GM23248 (cell line): ENCODE results near the gene RPS6KA4. TPM values are rescaled to one million over a fixed set of nuclear protein-coding genes. Genes with fewer than 3 reads are reported as not detected.
A peak's percentile ranks its signal among the peaks of the same experiment; 100 is the strongest.

Experiments used
- DNase-seq: peaks from one replicate; pipeline ENCODE4 v3.0.0-alpha.2; 2015
- H2AFZ ChIP-seq: fragments of 200-600 bp; sonication (generic); 2 replicates; pipeline ENCODE4 v1.6.1; 2016; ENCODE audit warnings: antibody characterized with exemption
- H3F3A ChIP-seq: fragments of 200-600 bp; sonication (generic); 2 replicates; pipeline ENCODE4 v1.6.1; 2016; ENCODE audit warnings: mild to moderate bottlenecking, antibody characterized with exemption, mixed run types; ENCODE audit not compliant: insufficient read depth
- H3K27ac ChIP-seq: fragments of 200-600 bp; sonication (generic); 2 replicates; pipeline ENCODE4 v1.5.1; 2016; ENCODE audit warnings: mild to moderate bottlenecking
- H3K27me3 ChIP-seq: fragments of 200-600 bp; sonication (generic); replicated peaks from 2 replicates; pipeline ENCODE4 v1.6.1; 2016; ENCODE audit warnings: mild to moderate bottlenecking; ENCODE audit not compliant: insufficient read depth
- H3K36me3 ChIP-seq: fragments of 200-600 bp; sonication (generic); 2 replicates; pipeline ENCODE4 v1.6.1; 2016; ENCODE audit warnings: low read depth, mild to moderate bottlenecking
- H3K4me1 ChIP-seq: fragments of 200-600 bp; sonication (generic); 2 replicates; pipeline ENCODE4 v1.6.1; 2016; ENCODE audit warnings: mild to moderate bottlenecking; ENCODE audit not compliant: insufficient read depth
- H3K4me2 ChIP-seq: fragments of 200-600 bp; sonication (generic); one replicate; pipeline ENCODE4 v1.6.1; 2016; ENCODE audit warnings: mild to moderate bottlenecking; ENCODE audit not compliant: unreplicated experiment
- H3K4me3 ChIP-seq: fragments of 200-600 bp; sonication (generic); 2 replicates; pipeline ENCODE4 v1.5.1; 2016; ENCODE audit warnings: mild to moderate bottlenecking
- H3K79me2 ChIP-seq: fragments of 200-600 bp; sonication (generic); 2 replicates; pipeline ENCODE4 v1.6.1; 2016; ENCODE audit warnings: mild to moderate bottlenecking; ENCODE audit not compliant: insufficient read depth
- H3K9ac ChIP-seq: fragments of 200-600 bp; sonication (generic); 2 replicates; pipeline ENCODE4 v1.6.1; 2016; ENCODE audit warnings: mild to moderate bottlenecking
- H3K9me2 ChIP-seq: fragments of 200-600 bp; sonication (generic); 2 replicates; pipeline ENCODE4 v1.6.1; 2016; ENCODE audit warnings: mixed run types, mild to moderate bottlenecking, moderate library complexity; ENCODE audit not compliant: insufficient read depth
- H3K9me3 ChIP-seq: fragments of 200-600 bp; sonication (generic); one replicate; pipeline ENCODE4 v1.6.1; 2017; ENCODE audit warnings: low read depth
- H4K20me1 ChIP-seq: fragments of 200-600 bp; sonication (generic); 2 replicates; pipeline ENCODE4 v1.6.0; 2016; ENCODE audit not compliant: insufficient read depth
- EZH2 ChIP-seq: fragments of 200-600 bp; sonication (generic); IDR thresholded peaks from 2 replicates; pipeline ENCODE4 v1.6.1; 2018; ENCODE audit warnings: antibody characterized with exemption, mild to moderate bottlenecking; ENCODE audit not compliant: insufficient read depth, poor library complexity, severe bottlenecking
- EZH2phosphoT487 ChIP-seq: fragments of 200-600 bp; sonication (generic); IDR thresholded peaks from 2 replicates; pipeline ENCODE4 v1.6.1; 2018; ENCODE audit warnings: antibody characterized with exemption, moderate library complexity, mild to moderate bottlenecking, low read depth; ENCODE audit not compliant: insufficient read depth
- WGBS, 2 experiments: methylation state at CpG; one replicate each; pipeline ENCODE4 v1.1.6; 2015 to 2017; ENCODE audit warnings: low lambda C conversion rate in 2 of 2, low coverage in 1 of 2; ENCODE audit errors: missing lambda C conversion rate in 2 of 2; 5-methylcytosine and 5-hydroxymethylcytosine counted together
- in situ Hi-C: fragments of 300-500 bp; cut with MboI; formaldehyde crosslinking; loops from 2 replicates; pipeline ENCODE4 v1.15.0; 2020
- polyA plus RNA-seq: library from polyadenylated mRNA; unstranded; fragments of >200 nt; fragmentation: Nextera tagmentation; extraction: Ambion mirVana; gene quantifications from 2 replicates; pipeline ENCODE4 v1.2.1, GENCODE V29; 2016
- total RNA-seq: library from RNA; depleted of rRNA; stranded (reverse); fragments of >200 nt; shearing (Covaris generic); gene quantifications from 2 replicates; pipeline ENCODE4 v1.2.3, GENCODE V29; 2014

RPS6KA4 gene
- total and polyA plus RNA-seq, 2 experiments from 2014 or later = 12.2 to 61.0 TPM

DNA sequence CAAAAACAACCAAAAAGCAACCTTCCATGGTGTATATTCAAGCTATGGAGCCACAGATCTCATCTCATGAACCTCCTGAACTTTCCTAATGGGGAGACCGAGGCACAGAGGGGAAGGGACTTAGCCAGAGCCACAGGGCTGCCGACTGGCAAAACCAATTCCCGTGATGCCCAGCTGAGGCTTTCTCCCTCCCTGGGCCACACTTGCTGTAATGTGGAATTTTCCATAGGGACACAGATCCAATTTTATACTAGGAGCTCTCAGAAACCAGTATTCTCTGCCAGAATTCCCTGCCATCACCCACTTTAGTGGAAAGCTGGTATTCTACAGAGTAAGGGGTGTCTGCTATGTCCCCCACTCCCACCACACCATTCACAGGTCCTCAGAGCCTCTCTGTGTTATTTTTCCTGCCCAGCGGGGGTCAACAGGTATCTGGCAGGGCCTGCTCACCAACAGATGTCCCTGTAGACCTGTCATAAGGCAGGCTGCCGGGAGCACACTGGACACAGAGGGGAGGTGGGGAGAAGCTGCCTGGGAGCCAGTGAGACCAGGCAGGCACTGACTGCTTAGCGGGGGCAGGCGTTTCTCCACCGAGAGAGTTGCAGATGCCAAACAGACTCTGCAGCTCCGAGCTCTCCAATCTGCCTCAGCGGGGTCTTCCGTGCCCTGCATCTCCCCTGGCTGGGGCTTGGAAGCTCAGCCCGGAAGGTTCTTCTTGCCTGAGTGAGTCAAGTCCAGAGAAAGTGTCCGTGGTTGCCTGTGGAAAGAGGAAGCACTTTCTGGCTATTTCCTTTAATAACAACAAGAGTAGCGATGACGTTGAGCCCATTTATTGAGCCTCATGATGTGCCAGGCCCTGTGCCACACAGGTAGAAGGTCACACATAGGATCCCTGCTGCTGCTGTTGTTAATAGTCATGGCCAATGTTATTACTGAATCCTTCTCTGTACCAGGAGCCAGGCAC is 26.3 kb downstream of the RPS6KA4 start:
- no peak overlapping the region for H3K9ac ChIP-seq
- H3F3A ChIP-seq = no peaks in the 10 kb centered on the region
- H3K36me3 ChIP-seq = no peaks in the 10 kb centered on the region
- H3K4me2 ChIP-seq = no peak overlapping the region
- no peak for DNase-seq
- no peaks in the 10 kb centered on the region for H4K20me1 ChIP-seq
- no peaks in the 10 kb centered on the region for H3K9me2 ChIP-seq
- peaks cover 8% of the 10 kb centered on the region; the same call in 1 of the 2 replicates for H3K27me3 ChIP-seq
- no peak overlapping the region for H3K27ac ChIP-seq
- H3K4me3 ChIP-seq = no peak overlapping the region
- TF ChIP-seq EZH2phosphoT487 (no peak), EZH2 (no peak)
- in situ Hi-C loops = no loop called here
- H3K9me3 ChIP-seq = no peaks in the 10 kb centered on the region
- peaks cover 4% of the 10 kb centered on the region; the same call in 1 of the 2 replicates for H3K4me1 ChIP-seq
- WGBS, 2 experiments = 48 to 50% methylated on average over 15 of the region's 15 CpGs
- H3K79me2 ChIP-seq = no peaks in the 10 kb centered on the region
- no peak overlapping the region for H2AFZ ChIP-seq

DNA sequence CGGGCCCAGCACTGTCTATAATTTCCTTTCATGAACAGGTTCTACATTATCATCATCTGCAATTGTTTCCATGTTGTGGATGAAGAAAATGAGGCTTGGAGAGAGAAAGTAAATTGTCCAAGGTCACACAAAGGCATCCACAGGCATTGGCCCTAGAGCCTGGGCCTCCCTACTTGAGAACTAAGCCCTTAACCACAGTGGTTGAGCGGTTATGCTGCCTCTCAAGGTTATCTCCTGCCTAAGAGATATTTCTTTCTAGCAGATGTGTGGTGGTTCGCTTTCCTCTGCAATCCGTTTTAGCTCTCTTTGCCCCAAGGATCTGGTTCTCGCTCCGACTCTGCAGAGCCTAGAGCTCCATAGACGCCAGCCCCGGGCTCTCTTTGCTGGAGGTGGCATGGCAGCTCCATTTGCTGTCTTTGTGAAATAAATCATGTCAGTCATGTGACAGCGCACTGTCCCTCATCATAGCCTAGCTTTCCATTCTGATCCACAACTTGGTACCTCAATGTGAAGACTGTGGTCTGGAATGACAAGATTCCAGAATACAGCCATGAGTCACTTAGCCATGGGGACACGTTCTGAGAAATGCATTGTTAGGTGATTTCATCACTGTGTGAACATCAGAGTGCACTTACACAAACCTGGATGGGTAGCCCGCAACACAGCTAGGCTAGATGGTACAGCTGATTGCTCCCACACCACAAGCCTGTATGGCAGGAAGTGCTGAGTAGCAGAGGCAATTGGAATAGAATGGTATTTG is 27.2 kb downstream of the RPS6KA4 start:
- H3K9me3 ChIP-seq = no peaks in the 10 kb centered on the region
- H2AFZ ChIP-seq = no peak overlapping the region
- TF ChIP-seq EZH2 (no peak), EZH2phosphoT487 (no peak)
- H3K27me3 ChIP-seq = peaks cover 15% of the 10 kb centered on the region; the same call in 1 of the 2 replicates
- peak; percentile 62 for DNase-seq
- no peaks in the 10 kb centered on the region for H4K20me1 ChIP-seq
- no peak overlapping the region for H3K4me2 ChIP-seq
- H3K9me2 ChIP-seq = no peaks in the 10 kb centered on the region
- no peaks in the 10 kb centered on the region for H3K36me3 ChIP-seq
- peaks cover 4% of the 10 kb centered on the region; the same call in 1 of the 2 replicates for H3K4me1 ChIP-seq
- no peak overlapping the region for H3K4me3 ChIP-seq
- no peaks in the 10 kb centered on the region for H3K79me2 ChIP-seq
- H3K27ac ChIP-seq = no peak overlapping the region
- no peak overlapping the region for H3K9ac ChIP-seq
- WGBS, 2 experiments = 78 to 79% methylated on average over 11 of the region's 11 CpGs
- in situ Hi-C loops = no loop called here
- H3F3A ChIP-seq = no peaks in the 10 kb centered on the region

DNA sequence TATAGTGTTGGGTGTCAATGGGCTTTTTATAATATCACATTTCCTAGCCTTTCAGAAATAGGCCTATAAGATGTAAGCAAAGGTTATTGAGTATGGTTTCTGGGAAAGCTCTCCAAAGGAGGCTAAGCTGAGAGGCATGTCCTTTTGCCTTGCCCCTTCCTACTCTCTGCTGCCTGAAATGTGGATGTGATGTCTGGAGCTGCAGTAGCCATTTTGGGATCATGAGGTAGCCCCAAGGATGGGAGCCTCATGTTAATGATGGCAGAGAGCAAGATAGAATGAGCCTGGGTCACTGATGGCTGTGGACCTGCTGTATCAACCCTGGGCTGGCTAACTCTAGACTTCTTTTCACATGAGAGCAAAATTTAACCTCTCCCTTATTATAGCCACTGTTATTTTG is 29.0 kb downstream of the RPS6KA4 start:
- no peak for TF ChIP-seq EZH2
- no peak for TF ChIP-seq EZH2phosphoT487
- H3K36me3 ChIP-seq = no peaks in the 10 kb centered on the region
- peaks cover 20% of the 10 kb centered on the region; the same call in 1 of the 2 replicates for H3K27me3 ChIP-seq
- H3K9me3 ChIP-seq = no peaks in the 10 kb centered on the region
- no peak overlapping the region for H3K27ac ChIP-seq
- in situ Hi-C loops = no loop called here
- no peak for DNase-seq
- H3F3A ChIP-seq = no peaks in the 10 kb centered on the region
- no peaks in the 10 kb centered on the region for H3K9me2 ChIP-seq
- H2AFZ ChIP-seq = no peak overlapping the region
- no peak overlapping the region for H3K4me3 ChIP-seq
- H3K4me1 ChIP-seq = peaks cover 4% of the 10 kb centered on the region; the same call in 1 of the 2 replicates
- no peaks in the 10 kb centered on the region for H4K20me1 ChIP-seq
- H3K79me2 ChIP-seq = no peaks in the 10 kb centered on the region
- H3K9ac ChIP-seq = no peak overlapping the region
- no peak overlapping the region for H3K4me2 ChIP-seq

DNA sequence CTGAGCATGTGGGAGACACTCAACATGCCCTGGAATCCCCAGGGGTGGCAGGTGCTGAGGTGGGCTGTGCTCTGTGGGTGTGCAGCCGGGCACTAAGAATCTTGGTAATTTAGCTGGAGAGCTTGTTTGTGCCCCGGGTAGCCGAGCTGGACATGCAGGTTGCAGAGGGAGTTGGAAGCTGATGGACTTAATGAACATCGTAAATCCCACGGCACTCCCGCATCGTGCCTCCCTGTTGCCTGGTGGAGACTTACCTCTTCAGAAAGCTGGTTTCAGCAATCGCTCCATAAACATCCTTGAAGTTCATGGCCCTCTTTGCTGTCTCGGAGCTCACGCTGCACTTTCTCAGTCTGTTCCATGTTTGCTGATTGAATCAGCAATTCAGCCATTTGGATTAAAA is 29.9 kb downstream of the RPS6KA4 start:
- no peak overlapping the region for H3K4me3 ChIP-seq
- H3K79me2 ChIP-seq = no peaks in the 10 kb centered on the region
- TF ChIP-seq EZH2phosphoT487 (no peak), EZH2 (no peak)
- H2AFZ ChIP-seq = no peak overlapping the region
- H4K20me1 ChIP-seq = no peaks in the 10 kb centered on the region
- H3F3A ChIP-seq = no peaks in the 10 kb centered on the region
- H3K9ac ChIP-seq = no peak overlapping the region
- peaks cover 22% of the 10 kb centered on the region; the same call in 1 of the 2 replicates for H3K27me3 ChIP-seq
- no peaks in the 10 kb centered on the region for H3K36me3 ChIP-seq
- H3K27ac ChIP-seq = no peak overlapping the region
- peaks cover 4% of the 10 kb centered on the region; the same call in 1 of the 2 replicates for H3K4me1 ChIP-seq
- H3K9me2 ChIP-seq = no peaks in the 10 kb centered on the region
- in situ Hi-C loops = no loop called here
- no peak for DNase-seq
- no peak overlapping the region for H3K4me2 ChIP-seq
- no peaks in the 10 kb centered on the region for H3K9me3 ChIP-seq
- WGBS, 2 experiments = 14 to 25% methylated on average over 10 of the region's 10 CpGs
